HG03095 (cell line): ENCODE measurements around the gene GAPVD1.
"Not testable (repeated sequence)": the region's sequence is repeated elsewhere in the genome, so short reads cannot be mapped to it uniquely, and the experiment has no call there.

Experiments used
- ATAC-seq: cut with Tn5 transposase; IDR thresholded peaks from one replicate; pipeline ENCODE4 v1.9.1; 2021; ENCODE audit warnings: moderate library complexity; ENCODE audit not compliant: unreplicated experiment

Gene GAPVD1

GRCh38 chr9:125243792-125244260 is 17.8 kb upstream of the GAPVD1 start:
- no peak for ATAC-seq

GRCh38 chr9:125246261-125246667 is 15.4 kb upstream of the GAPVD1 start:
- ATAC-seq: no peak

- no peak for ATAC-seq
Observed at GRCh38 chr9:125254231-125254630, 7.4 kb upstream of the GAPVD1 start.

DNA sequence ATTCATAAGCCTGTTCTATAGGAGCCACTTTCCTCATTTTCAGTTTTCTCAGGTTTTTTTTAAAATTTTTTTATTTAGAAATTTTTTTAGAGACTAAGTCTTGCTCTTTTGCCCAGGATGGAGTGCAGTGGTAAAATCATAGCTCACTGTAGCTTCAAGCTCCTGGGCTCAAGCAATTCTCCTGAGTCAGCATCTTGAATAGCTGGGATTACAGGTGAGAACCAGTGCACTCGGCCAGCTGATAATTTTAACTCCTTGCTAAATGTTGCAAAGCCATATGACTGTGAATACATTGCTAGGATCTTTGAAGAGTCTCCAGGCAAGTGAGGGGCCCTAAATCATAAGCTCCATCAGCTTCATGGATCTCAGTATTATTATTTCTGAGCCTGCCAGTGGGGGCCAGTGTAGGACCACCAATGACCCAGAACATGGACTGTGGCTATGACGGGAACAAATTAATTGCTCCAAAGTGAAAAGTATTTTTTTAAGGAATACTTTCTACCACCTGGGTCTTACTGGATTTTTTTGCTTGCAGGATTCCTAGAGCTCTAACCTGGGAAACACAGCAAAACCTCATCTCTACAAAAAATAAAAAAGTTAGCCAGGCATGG is 5.7 kb upstream of the GAPVD1 start:
- ATAC-seq: no peak

DNA sequence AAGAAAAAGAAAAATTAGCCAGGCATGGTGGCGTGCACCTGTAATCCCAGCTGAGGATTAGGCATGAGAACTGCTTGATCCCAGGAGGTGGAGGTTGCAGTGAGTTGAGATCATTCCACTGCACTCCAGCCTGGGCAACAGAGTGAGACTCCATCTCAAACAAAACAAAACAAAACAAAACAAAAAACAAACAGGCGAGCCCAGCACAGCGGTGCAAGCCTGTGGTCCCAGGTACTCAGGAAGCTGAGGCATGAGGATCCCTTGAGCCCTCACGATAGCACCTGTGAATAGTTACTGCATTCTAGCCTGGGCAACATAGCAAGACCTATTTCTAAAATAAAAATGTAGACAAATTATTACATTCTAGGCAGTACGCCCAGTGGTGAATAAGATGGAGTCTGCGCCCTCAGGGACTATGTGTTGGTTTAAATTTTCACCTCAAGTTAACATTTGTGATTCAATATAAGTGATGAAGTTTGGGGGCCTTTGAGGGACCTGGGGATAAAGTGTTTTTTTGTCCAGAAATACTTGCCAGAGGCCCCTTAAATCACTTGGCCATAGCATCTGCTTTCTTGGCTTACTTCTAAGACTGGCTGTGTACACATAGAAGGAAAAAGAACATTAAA is 3.4 kb upstream of the GAPVD1 start:
- no peak for ATAC-seq

GRCh38 chr9:125258832-125259534 is 2.6 kb upstream of the GAPVD1 start:
- ATAC-seq: no peak

GRCh38 chr9:125260561-125260960 is 1.1 kb upstream of the GAPVD1 start:
- no peak for ATAC-seq

DNA sequence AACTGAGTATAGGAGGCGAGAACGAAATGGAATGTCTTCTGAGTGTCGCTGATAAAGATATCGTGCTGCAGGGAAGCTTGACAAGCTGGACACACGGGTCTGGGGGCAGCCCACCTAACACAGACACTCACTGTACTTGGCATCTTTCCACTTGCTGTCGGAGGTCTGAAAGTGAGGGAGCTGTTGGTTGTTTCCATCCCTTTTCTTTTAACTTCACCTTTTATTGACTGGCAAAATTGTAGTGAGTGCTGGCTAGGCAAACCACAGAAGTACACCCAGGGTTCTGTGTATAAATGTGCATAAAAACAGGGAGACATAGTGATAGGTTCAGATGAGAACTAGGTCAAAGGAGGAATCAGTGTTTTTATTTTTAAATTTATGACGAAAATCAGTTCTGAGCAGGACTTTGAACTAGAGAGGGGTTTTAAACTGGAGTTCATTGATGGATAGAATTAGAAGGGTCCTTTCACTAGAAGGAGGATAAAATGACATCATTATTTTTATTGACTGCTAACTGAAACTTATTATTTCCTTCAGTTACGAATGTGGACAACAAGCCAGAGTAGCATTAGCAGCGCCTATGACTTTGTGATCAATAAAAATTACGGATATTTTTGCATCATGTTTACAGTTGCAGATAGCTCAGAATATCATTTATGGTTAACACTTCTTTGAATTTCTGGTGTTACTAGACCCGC is 817 bp downstream of the GAPVD1 start:
- no peak for ATAC-seq

DNA sequence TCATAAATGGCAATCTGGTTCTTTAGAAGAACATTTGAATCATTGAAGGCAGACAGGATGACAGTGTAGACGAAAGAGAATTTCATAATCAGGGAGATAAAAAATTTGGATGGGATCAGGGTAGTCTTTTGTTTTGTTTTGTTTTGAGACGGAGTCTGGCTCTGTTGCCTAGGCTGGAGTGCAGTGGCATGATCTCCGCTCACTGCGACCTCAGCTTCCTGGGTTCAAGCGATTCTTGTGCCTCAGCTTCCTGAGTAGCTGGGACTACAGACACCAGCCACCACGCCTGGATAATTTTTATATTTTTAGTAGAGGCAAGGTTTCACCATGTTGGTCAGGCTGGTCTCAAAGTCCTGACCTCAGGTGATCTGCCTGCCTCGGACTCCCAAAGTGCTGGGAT is 2.4 kb downstream of the GAPVD1 start:
- ATAC-seq: not testable (repeated sequence)

GRCh38 chr9:125268394-125269013 is 6.9 kb downstream of the GAPVD1 start:
- no peak for ATAC-seq

GRCh38 chr9:125269014-125269397 is 7.4 kb downstream of the GAPVD1 start:
- no peak for ATAC-seq

DNA sequence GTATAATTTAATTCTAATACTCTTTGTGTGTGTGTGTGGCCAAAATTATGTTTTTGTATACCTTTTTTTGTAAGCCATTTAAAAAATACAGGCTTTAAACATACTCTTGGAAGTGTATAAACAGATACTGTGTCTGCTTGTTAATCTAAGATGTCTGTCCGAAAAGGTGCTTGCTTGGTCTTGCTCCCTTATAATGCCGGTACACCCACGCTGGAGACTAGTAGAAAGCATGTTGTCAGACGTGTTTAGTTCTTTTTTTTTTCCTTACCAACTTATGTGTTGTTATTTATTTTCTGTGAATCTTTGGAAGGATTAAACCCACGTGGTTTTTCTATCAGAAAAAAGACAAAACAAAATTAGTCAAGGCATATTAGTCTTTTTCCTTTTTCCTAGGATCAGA is 9.5 kb downstream of the GAPVD1 start:
- no peak for ATAC-seq

GRCh38 chr9:125272697-125273096 is 11.1 kb downstream of the GAPVD1 start:
- ATAC-seq: no peak

- no peak for ATAC-seq
Observed at GRCh38 chr9:125276771-125277170, 15.1 kb downstream of the GAPVD1 start.

DNA sequence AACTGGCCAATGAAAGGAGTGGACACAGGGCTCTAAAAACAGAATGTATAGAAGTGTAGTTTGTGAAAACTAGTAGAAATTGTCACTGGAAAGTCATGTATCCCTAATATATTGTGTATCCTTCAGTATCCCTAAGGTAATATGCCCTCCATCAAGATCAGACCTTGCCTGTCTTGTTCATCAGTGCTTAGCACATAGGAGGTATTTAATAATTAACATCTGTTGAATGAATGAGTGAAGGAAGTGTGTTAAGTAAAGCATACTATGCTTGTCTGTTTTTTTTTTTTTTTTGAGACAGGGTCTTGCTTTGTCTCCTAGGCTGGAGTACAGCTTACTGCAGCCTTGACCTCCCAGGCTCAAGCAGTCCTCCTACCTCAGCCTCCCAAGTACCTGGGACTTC is 15.8 kb downstream of the GAPVD1 start:
- ATAC-seq: no peak

DNA sequence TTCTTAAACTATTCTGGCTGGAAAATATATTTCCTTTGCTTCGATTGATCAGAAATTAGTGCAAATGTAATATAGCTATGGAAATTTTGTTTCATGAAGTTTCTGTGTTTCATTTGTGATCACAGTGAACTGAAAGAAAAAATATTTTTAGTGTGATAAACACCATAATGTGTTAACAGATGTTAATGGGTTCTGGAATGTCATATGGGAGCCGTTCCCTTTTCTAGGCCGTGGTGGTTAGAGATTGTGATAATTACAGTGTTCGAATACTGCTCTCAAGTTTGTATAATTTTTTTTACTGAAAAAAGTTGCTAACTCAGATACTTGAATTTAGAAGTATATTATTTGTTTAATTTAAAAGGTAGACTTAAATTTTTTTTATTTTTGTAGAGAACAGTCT is 19.3 kb downstream of the GAPVD1 start:
- no peak for ATAC-seq

DNA sequence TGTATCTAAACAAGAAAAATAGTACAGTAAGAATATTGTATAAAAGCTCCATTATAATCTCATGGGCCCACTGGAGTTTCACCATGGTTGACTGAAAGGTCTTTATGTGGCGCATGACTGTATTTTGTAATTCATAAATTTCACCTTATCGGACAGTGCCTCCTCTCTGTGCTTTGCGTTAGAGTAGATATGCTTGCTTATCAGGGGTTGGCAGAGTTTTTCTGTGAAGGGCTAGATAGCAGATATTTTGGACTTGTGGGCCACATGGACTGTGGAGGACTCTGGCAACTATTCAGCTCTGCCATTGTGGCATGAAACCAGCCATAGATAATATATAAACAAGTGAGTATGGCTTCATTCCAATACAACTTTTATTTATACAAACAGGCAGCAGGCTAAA is 23.2 kb downstream of the GAPVD1 start:
- ATAC-seq: no peak

- not testable (repeated sequence) for ATAC-seq
Observed at GRCh38 chr9:125286935-125287433, 25.4 kb downstream of the GAPVD1 start.

- no peak for ATAC-seq
Observed at GRCh38 chr9:125293134-125293533, 31.5 kb downstream of the GAPVD1 start.

GRCh38 chr9:125295657-125296056 is 34.0 kb downstream of the GAPVD1 start:
- no peak for ATAC-seq

DNA sequence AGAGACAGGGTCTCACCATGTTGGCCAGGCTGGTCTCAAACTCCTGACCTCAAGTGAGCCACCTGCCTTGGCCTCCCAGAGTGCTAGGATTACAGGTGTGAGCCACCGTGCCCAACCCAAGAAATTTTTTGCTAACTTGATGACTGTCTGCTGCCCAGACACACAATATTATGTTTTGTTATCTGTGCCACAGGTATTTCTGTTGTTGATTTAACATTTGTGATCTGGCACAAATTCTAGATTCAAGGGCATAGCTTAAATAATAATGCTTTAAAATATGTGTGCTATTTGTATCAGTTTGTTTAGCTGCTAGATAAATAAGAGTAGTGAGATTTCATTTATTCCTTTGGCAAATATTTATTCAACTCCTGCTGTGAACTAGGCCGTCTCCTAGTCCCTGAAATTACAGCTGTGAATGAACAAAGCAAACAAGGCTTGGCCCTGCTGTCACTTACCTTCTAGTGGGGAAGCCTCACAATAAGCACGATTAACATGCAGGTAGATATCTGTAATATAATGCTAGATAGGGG is 35.3 kb downstream of the GAPVD1 start:
- ATAC-seq: no peak
